ENCODE results near the gene KCNK15. TPM values are rescaled to one million over a fixed set of nuclear protein-coding genes. Genes with fewer than 3 reads are reported as not detected.

Gene KCNK15
- total and polyA plus RNA-seq, 4 donors: 0.48 to 2.6 (median 1.1) TPM

- Histone ChIP-seq H3K9me3 (ENCODE audit: control insufficient read depth in 4 of 4, insufficient read depth in 3 of 4, low read length in 3 of 4) (peaks cover 0 to 6% (median 0%) of the 10 kb centered on the region in 4 donors), H3K9ac (ENCODE audit: insufficient read depth in 1 of 2, low read length in 2 of 2) (no peak overlapping the region), H3K4me3 (no peak overlapping the region), H3K27me3 (ENCODE audit: control insufficient read depth in 3 of 3, insufficient read depth in 3 of 3, low read length in 2 of 3) (peaks cover 0 to 4% (median 0%) of the 10 kb centered on the region in 3 donors), H3K4me1 (ENCODE audit: control insufficient read depth in 5 of 5, insufficient read depth in 5 of 5, low read length in 5 of 5) (no peaks in the 10 kb centered on the region), H3K27ac (ENCODE audit: low read depth in 1 of 2, low read length in 1 of 2) (no peak overlapping the region), H3K36me3 (ENCODE audit: control insufficient read depth in 4 of 4, insufficient read depth in 4 of 4, low read length in 4 of 4) (no peaks in the 10 kb centered on the region)
- WGBS, 2 donors: 91 to 92% methylated on average over 7 of the region's 7 CpGs
- ATAC-seq (ENCODE audit: insufficient read depth, low FRiP score): no peak
- DNase-seq: no peak
- no peak for TF ChIP-seq CTCF (IDR thresholded peaks at IDR 0.05; ENCODE audit: control extremely low read depth, extremely low read depth)
Observed at GRCh38 chr20:44787299-44787698, 41.6 kb downstream of the KCNK15 start.

- H3K4me1 ChIP-seq (ENCODE audit: control insufficient read depth in 5 of 5, insufficient read depth in 5 of 5, low read length in 5 of 5): no peaks in the 10 kb centered on the region
- WGBS, 2 donors: 79 to 84% methylated on average over 10 of the region's 10 CpGs
- H3K27ac ChIP-seq (ENCODE audit: low read depth in 1 of 2, low read length in 1 of 2): no peak overlapping the region
- DNase-seq (no peak), ATAC-seq (ENCODE audit: insufficient read depth, low FRiP score) (no peak)
- peaks cover 0 to 4% (median 0%) of the 10 kb centered on the region in 3 donors for H3K27me3 ChIP-seq (ENCODE audit: control insufficient read depth in 3 of 3, insufficient read depth in 3 of 3, low read length in 2 of 3)
- no peaks in the 10 kb centered on the region for H3K36me3 ChIP-seq (ENCODE audit: control insufficient read depth in 4 of 4, insufficient read depth in 4 of 4, low read length in 4 of 4)
- H3K9me3 ChIP-seq (ENCODE audit: control insufficient read depth in 4 of 4, insufficient read depth in 3 of 4, low read length in 3 of 4): peaks cover 0 to 5% (median 0%) of the 10 kb centered on the region in 4 donors
- H3K9ac ChIP-seq (ENCODE audit: insufficient read depth in 1 of 2, low read length in 2 of 2): no peak overlapping the region
- no peak overlapping the region for H3K4me3 ChIP-seq
- TF ChIP-seq CTCF (IDR thresholded peaks at IDR 0.05; ENCODE audit: control extremely low read depth, extremely low read depth): no peak
Observed at GRCh38 chr20:44788706-44789456, 43.2 kb downstream of the KCNK15 start.

- no peak overlapping the region for H3K9ac ChIP-seq (ENCODE audit: insufficient read depth in 1 of 2, low read length in 2 of 2)
Observed at GRCh38 chr20:44790638-44791393, 45.2 kb downstream of the KCNK15 start.

More at GRCh38 chr20:44790638-44791393, 45.2 kb downstream of the KCNK15 start:
- Histone ChIP-seq H3K27me3 (ENCODE audit: control insufficient read depth in 3 of 3, insufficient read depth in 3 of 3, low read length in 2 of 3) (peaks cover 0 to 4% (median 0%) of the 10 kb centered on the region in 3 donors), H3K4me3 (no peak overlapping the region), H3K9me3 (ENCODE audit: control insufficient read depth in 4 of 4, insufficient read depth in 3 of 4, low read length in 3 of 4) (no peaks in the 10 kb centered on the region), H3K36me3 (ENCODE audit: control insufficient read depth in 4 of 4, insufficient read depth in 4 of 4, low read length in 4 of 4) (no peaks in the 10 kb centered on the region), H3K27ac (ENCODE audit: low read depth in 1 of 2, low read length in 1 of 2) (no peak overlapping the region), H3K4me1 (ENCODE audit: control insufficient read depth in 5 of 5, insufficient read depth in 5 of 5, low read length in 5 of 5) (no peaks in the 10 kb centered on the region)
- DNase-seq (no peak), ATAC-seq (ENCODE audit: insufficient read depth, low FRiP score) (no peak)
- WGBS, 2 donors: 84 to 85% methylated on average over 11 of the region's 11 CpGs
- no peak for TF ChIP-seq CTCF (IDR thresholded peaks at IDR 0.05; ENCODE audit: control extremely low read depth, extremely low read depth)
